Suprapubic skin (tissue), 4 donors: ENCODE measurements around the gene ISOC1. TPM values are rescaled to one million over a fixed set of nuclear protein-coding genes. Genes with fewer than 3 reads are reported as not detected.

Source experiments
- DNase-seq, 2 donors: peaks; one replicate each; pipeline ENCODE4 v3.0.0-alpha.2; 2019; ENCODE audit warnings: low spot score in 2 of 2
- H3K27ac ChIP-seq: fragments of 200-600 bp; sonication (generic); one replicate; pipeline ENCODE4 v1.5.1; 2019
- H3K27me3 ChIP-seq: fragments of 200-600 bp; sonication (generic); one replicate; pipeline ENCODE4 v1.5.1; 2019
- H3K36me3 ChIP-seq: fragments of 200-600 bp; sonication (generic); one replicate; pipeline ENCODE4 v1.5.1; 2019
- H3K4me1 ChIP-seq: fragments of 200-600 bp; sonication (generic); one replicate; pipeline ENCODE4 v1.5.1; 2019
- H3K4me3 ChIP-seq: fragments of 200-600 bp; sonication (generic); one replicate; pipeline ENCODE4 v1.5.1; 2019; ENCODE audit warnings: mild to moderate bottlenecking
- H3K9me3 ChIP-seq: fragments of 200-600 bp; sonication (generic); one replicate; pipeline ENCODE4 v1.5.1; 2019
- EP300 ChIP-seq: sonication (generic); formaldehyde crosslinking; IDR thresholded peaks from one replicate; pipeline ENCODE4 v1.6.1; 2017; ENCODE audit warnings: antibody characterized with exemption
- POLR2A ChIP-seq, 2 donors: fragments of 450-650 bp; IDR thresholded peaks; one replicate each; pipeline ENCODE4 v1.6.1; 2017; ENCODE audit warnings: antibody characterized with exemption in 2 of 2, mild to moderate bottlenecking in 2 of 2, moderate library complexity in 2 of 2
- POLR2AphosphoS5 ChIP-seq, 3 donors: sonication (generic); formaldehyde crosslinking; IDR thresholded peaks; one replicate each; pipeline ENCODE4 v1.6.1; 2017; ENCODE audit warnings: antibody characterized with exemption in 3 of 3
- WGBS: methylation state at CpG from one replicate; pipeline ENCODE4 v1.1.5; 2018; 5-methylcytosine and 5-hydroxymethylcytosine counted together
- total RNA-seq, 4 donors: library from RNA; depleted of rRNA; stranded (reverse); fragments of >200 nt; gene quantifications; one replicate each; pipeline ENCODE4 v1.1.0, GENCODE V29; 2016
- TF ChIP-seq, protein P1 (sequence below), 2 donors: fragments of 200-600 bp in 1 of 2; fragments of 450-650 bp in 1 of 2; sonication (generic) in 1 of 2; IDR thresholded peaks; one replicate each; pipeline ENCODE4 v1.5.1; 2016 to 2019; ENCODE audit warnings: antibody characterized with exemption in 2 of 2, mild to moderate bottlenecking in 1 of 2, moderate library complexity in 1 of 2

The ISOC1 gene
- total RNA-seq, 4 donors from 2014 or later: 39.8 to 67.1 (median 52.7) TPM

DNA sequence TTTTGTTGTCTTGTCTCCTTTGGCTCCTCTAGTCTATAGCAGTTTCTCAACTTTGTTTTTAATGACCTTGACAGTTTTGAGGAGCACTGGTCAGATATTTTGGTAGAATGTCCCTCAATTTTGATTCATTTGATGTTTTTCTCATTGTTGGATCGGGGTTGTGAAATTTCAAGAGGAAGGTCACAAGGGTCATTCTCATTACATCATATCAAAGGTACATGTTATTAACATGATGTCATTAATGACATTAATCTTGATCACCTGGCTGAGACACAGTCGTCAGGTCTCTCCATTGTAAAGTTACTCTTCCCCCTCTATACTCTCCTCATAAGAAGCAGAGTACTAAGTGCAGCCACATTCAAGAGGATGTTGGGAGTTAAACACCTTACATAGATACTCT, 7.2 kb downstream of the ISOC1 start:
- peaks cover 6% of the 10 kb centered on the region for H3K36me3 ChIP-seq
- H3K27ac ChIP-seq: no peak overlapping the region
- no peaks in the 10 kb centered on the region for H3K27me3 ChIP-seq
- H3K4me3 ChIP-seq: no peak overlapping the region
- DNase-seq: no peak
- no peaks in the 10 kb centered on the region for H3K9me3 ChIP-seq
- TF ChIP-seq EP300 (no peak), POLR2A (IDR thresholded peaks at IDR 0.05) (no peak), POLR2AphosphoS5 (IDR thresholded peaks at IDR 0.05) (no peak)
- TF ChIP-seq, protein P1, sequence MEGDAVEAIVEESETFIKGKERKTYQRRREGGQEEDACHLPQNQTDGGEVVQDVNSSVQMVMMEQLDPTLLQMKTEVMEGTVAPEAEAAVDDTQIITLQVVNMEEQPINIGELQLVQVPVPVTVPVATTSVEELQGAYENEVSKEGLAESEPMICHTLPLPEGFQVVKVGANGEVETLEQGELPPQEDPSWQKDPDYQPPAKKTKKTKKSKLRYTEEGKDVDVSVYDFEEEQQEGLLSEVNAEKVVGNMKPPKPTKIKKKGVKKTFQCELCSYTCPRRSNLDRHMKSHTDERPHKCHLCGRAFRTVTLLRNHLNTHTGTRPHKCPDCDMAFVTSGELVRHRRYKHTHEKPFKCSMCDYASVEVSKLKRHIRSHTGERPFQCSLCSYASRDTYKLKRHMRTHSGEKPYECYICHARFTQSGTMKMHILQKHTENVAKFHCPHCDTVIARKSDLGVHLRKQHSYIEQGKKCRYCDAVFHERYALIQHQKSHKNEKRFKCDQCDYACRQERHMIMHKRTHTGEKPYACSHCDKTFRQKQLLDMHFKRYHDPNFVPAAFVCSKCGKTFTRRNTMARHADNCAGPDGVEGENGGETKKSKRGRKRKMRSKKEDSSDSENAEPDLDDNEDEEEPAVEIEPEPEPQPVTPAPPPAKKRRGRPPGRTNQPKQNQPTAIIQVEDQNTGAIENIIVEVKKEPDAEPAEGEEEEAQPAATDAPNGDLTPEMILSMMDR (IDR thresholded peaks at IDR 0.05): no peak
- peaks cover 19% of the 10 kb centered on the region for H3K4me1 ChIP-seq
- 84% methylated on average over 2 of the region's 2 CpGs for WGBS

DNA sequence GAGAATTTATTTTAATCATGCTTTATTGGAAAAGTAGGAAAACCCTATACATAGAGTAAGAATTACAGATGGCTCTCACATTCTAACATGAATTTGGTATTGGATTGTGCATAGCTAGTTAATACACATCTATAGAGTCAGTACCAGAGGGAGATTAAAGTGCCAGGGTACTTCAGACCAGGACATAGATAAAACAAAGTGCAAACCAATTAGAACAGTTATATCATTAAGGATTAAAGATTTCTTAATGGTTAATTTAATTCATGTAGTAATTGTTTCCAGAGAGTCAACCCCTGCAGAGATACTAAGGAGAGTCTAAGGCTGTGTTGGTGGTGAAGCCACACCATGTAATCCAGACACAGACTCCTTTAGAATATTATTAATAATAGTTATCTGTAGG, 8.8 kb downstream of the ISOC1 start:
- Histone ChIP-seq H3K4me1 (peaks cover 12% of the 10 kb centered on the region), H3K27ac (no peak overlapping the region), H3K36me3 (peaks cover 10% of the 10 kb centered on the region), H3K9me3 (no peaks in the 10 kb centered on the region), H3K4me3 (no peak overlapping the region), H3K27me3 (no peaks in the 10 kb centered on the region)
- TF ChIP-seq POLR2AphosphoS5 (IDR thresholded peaks at IDR 0.05) (no peak), POLR2A (IDR thresholded peaks at IDR 0.05) (no peak), EP300 (no peak)
- TF ChIP-seq, protein P1 (IDR thresholded peaks at IDR 0.05): no peak
- DNase-seq: no peak

DNA sequence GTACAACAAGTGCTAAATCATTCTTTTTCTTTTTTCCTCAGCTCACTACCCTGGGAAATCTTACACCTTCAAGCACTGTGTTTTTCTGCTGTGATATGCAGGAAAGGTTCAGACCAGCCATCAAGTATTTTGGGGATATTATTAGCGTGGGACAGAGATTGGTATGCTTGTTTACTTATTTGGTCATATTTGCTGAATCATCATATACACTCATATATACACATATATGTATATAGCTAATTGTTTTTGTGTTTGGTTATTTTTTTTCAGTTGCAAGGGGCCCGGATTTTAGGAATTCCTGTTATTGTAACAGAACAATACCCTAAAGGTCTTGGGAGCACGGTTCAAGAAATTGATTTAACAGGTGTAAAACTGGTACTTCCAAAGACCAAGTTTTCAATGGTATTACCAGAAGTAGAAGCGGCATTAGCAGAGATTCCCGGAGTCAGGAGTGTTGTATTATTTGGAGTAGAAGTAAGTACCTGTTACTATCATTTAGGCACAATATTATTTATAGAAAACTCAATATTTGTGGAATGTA, 10.4 kb downstream of the ISOC1 start:
- no peak for DNase-seq
- no peak overlapping the region for H3K4me3 ChIP-seq
- H3K36me3 ChIP-seq: peaks cover 15% of the 10 kb centered on the region
- no peak overlapping the region for H3K27ac ChIP-seq
- no peaks in the 10 kb centered on the region for H3K27me3 ChIP-seq
- no peak for TF ChIP-seq EP300
- TF ChIP-seq, protein P1 (IDR thresholded peaks at IDR 0.05): no peak
- TF ChIP-seq POLR2A (IDR thresholded peaks at IDR 0.05): no peak
- no peak for TF ChIP-seq POLR2AphosphoS5 (IDR thresholded peaks at IDR 0.05)
- 87% methylated on average over 5 of the region's 5 CpGs for WGBS
- H3K4me1 ChIP-seq: no peaks in the 10 kb centered on the region
- H3K9me3 ChIP-seq: no peaks in the 10 kb centered on the region

DNA sequence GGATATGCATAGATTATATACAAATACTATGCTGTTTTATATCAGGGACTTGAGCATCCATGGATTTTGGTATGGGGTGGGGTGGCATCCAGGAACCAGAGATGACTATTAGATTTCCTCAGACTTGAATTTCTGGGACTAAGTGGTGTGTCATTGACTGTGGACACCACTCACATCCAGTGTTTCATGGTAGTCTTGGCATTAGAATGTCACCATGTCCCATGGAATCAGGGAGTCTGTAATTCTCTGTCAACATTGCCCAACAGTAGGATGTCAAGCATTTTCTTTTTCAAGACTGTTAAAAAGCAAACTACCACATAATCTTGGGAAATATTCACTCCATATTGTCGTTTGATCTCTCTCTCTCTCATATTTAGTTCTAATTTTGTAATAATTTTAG, 13.1 kb downstream of the ISOC1 start:
- WGBS: 87% methylated on average over 1 of the region's 1 CpG
- TF ChIP-seq POLR2AphosphoS5 (IDR thresholded peaks at IDR 0.05) (no peak), POLR2A (IDR thresholded peaks at IDR 0.05) (no peak), EP300 (no peak)
- TF ChIP-seq, protein P1 (IDR thresholded peaks at IDR 0.05): no peak
- H3K36me3 ChIP-seq: peaks cover 15% of the 10 kb centered on the region
- no peaks in the 10 kb centered on the region for H3K27me3 ChIP-seq
- DNase-seq: no peak
- H3K4me1 ChIP-seq: no peaks in the 10 kb centered on the region
- no peaks in the 10 kb centered on the region for H3K9me3 ChIP-seq
- no peak overlapping the region for H3K4me3 ChIP-seq
- H3K27ac ChIP-seq: no peak overlapping the region

DNA sequence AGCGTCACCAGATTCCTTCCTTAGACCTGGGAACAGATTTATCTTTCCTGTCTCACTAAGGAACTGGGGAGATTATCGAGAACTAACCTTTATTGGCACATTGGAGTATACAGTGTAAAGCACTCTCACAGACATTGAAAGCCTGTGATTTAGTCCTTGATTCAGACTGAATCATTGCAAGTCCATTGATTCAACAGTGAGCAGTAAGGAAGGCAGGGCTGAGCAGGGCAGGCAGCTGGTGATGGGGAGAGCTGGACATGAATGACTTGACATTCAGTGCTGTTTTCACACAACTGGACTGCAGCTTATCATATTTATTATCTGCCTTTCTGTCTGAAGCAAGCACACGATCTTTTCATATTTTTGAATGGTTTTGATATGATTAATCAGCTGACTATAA, 16.2 kb downstream of the ISOC1 start:
- peaks cover 11% of the 10 kb centered on the region for H3K36me3 ChIP-seq
- H3K27me3 ChIP-seq: no peaks in the 10 kb centered on the region
- WGBS: 84% methylated on average over 3 of the region's 3 CpGs
- no peak overlapping the region for H3K4me3 ChIP-seq
- H3K27ac ChIP-seq: no peak overlapping the region
- no peak for DNase-seq
- H3K4me1 ChIP-seq: no peaks in the 10 kb centered on the region
- H3K9me3 ChIP-seq: no peaks in the 10 kb centered on the region
- TF ChIP-seq EP300: no peak
- TF ChIP-seq, protein P1 (IDR thresholded peaks at IDR 0.05): no peak
- TF ChIP-seq POLR2AphosphoS5 (IDR thresholded peaks at IDR 0.05): no peak
- TF ChIP-seq POLR2A (IDR thresholded peaks at IDR 0.05): no peak
